WTC11 (cell line): ENCODE results near the gene GALNTL6. TPM values are rescaled to one million over a fixed set of nuclear protein-coding genes. Genes with fewer than 3 reads are reported as not detected.

Experiments
- ATAC-seq: fragments of 200-7000 bp; cut with Tn5 transposase; 2 replicates; pipeline ENCODE4 v1.10.0; 2021; ENCODE audit warnings: mild to moderate bottlenecking, moderate library complexity
- CTCF ChIA-PET: fragments of 300-600 bp; sonication (Branson Sonifier 250); formaldehyde crosslinking; loops from one replicate; lab custom pipeline; 2021; ENCODE audit warnings: antibody characterized with exemption; lab: Charles Lee
- POLR2A ChIA-PET: fragments of 350-600 bp; sonication (Branson Sonifier 250); formaldehyde crosslinking; loops from one replicate; lab custom pipeline; 2021; ENCODE audit warnings: antibody characterized with exemption; lab: Charles Lee
- DNase-seq: peaks from one replicate; pipeline ENCODE4 v3.0.0; 2021; ENCODE audit warnings: low spot score
- H3K27ac Mint-ChIP-seq: 2 replicates; pipeline ENCODE4 v1.8.0; 2021; ENCODE audit warnings: mixed read lengths
- H3K27me3 Mint-ChIP-seq: 2 replicates; pipeline ENCODE4 v1.8.0; 2021; ENCODE audit warnings: low read depth, mild to moderate bottlenecking, moderate library complexity, mixed read lengths
- H3K36me3 Mint-ChIP-seq: 2 replicates; pipeline ENCODE4 v1.8.0; 2021; ENCODE audit warnings: mixed read lengths
- H3K4me1 Mint-ChIP-seq: 2 replicates; pipeline ENCODE4 v1.8.0; 2022; ENCODE audit warnings: mixed read lengths
- H3K4me3 Mint-ChIP-seq: 2 replicates; pipeline ENCODE4 v1.8.0; 2021; ENCODE audit warnings: mild to moderate bottlenecking, moderate library complexity, mixed read lengths
- H3K9me3 Mint-ChIP-seq: 2 replicates; pipeline ENCODE4 v1.8.0; 2021; ENCODE audit warnings: mixed read lengths
- ATF2 ChIP-seq: sonication (generic); formaldehyde crosslinking; IDR thresholded peaks from 2 replicates; pipeline ENCODE4 v1.8.1; 2022; ENCODE audit warnings: low read depth, missing genetic modification reagents, borderline replicate concordance
- CTCF ChIP-seq: fragments of 200-600 bp; IDR thresholded peaks from 2 replicates; pipeline ENCODE4 v1.8.0; 2022; ENCODE audit warnings: antibody characterized with exemption
- E2F1 ChIP-seq: sonication (generic); formaldehyde crosslinking; IDR thresholded peaks from 2 replicates; pipeline ENCODE4 v1.8.0; 2022; ENCODE audit warnings: mild to moderate bottlenecking, missing genetic modification reagents
- FOXP4 ChIP-seq: sonication (generic); formaldehyde crosslinking; IDR thresholded peaks from 2 replicates; pipeline ENCODE4 v1.8.0; 2022; ENCODE audit warnings: mild to moderate bottlenecking, missing genetic modification reagents
- HMGA2 ChIP-seq: fragments of 250-450 bp; sonication (Bioruptor Pico); IDR thresholded peaks from 2 replicates; pipeline ENCODE4 v1.4.0; 2021; ENCODE audit warnings: mild to moderate bottlenecking, moderate library complexity
- JAZF1 ChIP-seq: fragments of 250-450 bp; sonication (Bioruptor Pico); IDR thresholded peaks from 2 replicates; pipeline ENCODE4 v1.9.0; 2021; ENCODE audit warnings: moderate library complexity, mild to moderate bottlenecking, inconsistent platforms
- JUN ChIP-seq: sonication (generic); formaldehyde crosslinking; IDR thresholded peaks from 2 replicates; pipeline ENCODE4 v1.8.0; 2023; ENCODE audit warnings: mild to moderate bottlenecking, missing genetic modification reagents
- MAX ChIP-seq: sonication (generic); formaldehyde crosslinking; IDR thresholded peaks from 2 replicates; pipeline ENCODE4 v1.8.0; 2022; ENCODE audit warnings: mild to moderate bottlenecking, missing genetic modification reagents
- NR2C2 ChIP-seq: sonication (generic); formaldehyde crosslinking; IDR thresholded peaks from 2 replicates; pipeline ENCODE4 v1.8.0; 2022; ENCODE audit warnings: mild to moderate bottlenecking, missing genetic modification reagents
- RORB ChIP-seq: fragments of 250-450 bp; sonication (Bioruptor Pico); IDR thresholded peaks from 2 replicates; pipeline ENCODE4 v1.9.0; 2021; ENCODE audit warnings: mild to moderate bottlenecking
- SP1 ChIP-seq: sonication (generic); formaldehyde crosslinking; conservative IDR thresholded peaks from 2 replicates; pipeline ENCODE4 v1.8.1; 2022; ENCODE audit warnings: missing genetic modification reagents
- TCF7 ChIP-seq: sonication (generic); formaldehyde crosslinking; IDR thresholded peaks from 2 replicates; pipeline ENCODE4 v1.8.0; 2022; ENCODE audit warnings: mild to moderate bottlenecking, low read depth, missing genetic modification reagents, moderate library complexity
- ZBTB43 ChIP-seq: sonication (generic); formaldehyde crosslinking; IDR thresholded peaks from 2 replicates; pipeline ENCODE4 v1.8.1; 2023; ENCODE audit warnings: mild to moderate bottlenecking, missing genetic modification reagents
- ZNF317 ChIP-seq: sonication (generic); formaldehyde crosslinking; IDR thresholded peaks from 2 replicates; pipeline ENCODE4 v1.8.1; 2023; ENCODE audit warnings: low read depth, mild to moderate bottlenecking, moderate library complexity, missing genetic modification reagents, borderline replicate concordance
- ZNF396 ChIP-seq: fragments of 250-450 bp; sonication (Bioruptor Pico); IDR thresholded peaks from 2 replicates; pipeline ENCODE4 v1.8.0; 2021; ENCODE audit warnings: mild to moderate bottlenecking, moderate library complexity, borderline replicate concordance
- ZNF416 ChIP-seq: fragments of 250-450 bp; sonication (Bioruptor Pico); IDR thresholded peaks from 2 replicates; pipeline ENCODE4 v1.9.0; 2021; ENCODE audit warnings: mild to moderate bottlenecking, inconsistent platforms
- ZNF425 ChIP-seq: fragments of 250-450 bp; sonication (Bioruptor Pico); conservative IDR thresholded peaks from 2 replicates; pipeline ENCODE4 v1.9.0; 2021; ENCODE audit warnings: mild to moderate bottlenecking
- total RNA-seq: library from RNA; stranded (reverse); gene quantifications from 3 replicates; pipeline ENCODE4 v1.2.3, GENCODE V29; 2021

GALNTL6 gene
- total RNA-seq, 1 experiment from 2014 or later = 0.24 TPM

- TF ChIP-seq CTCF (no peak), RORB (CRISPR knock-in tag) (no peak)
Observed at GRCh38 chr4:173051232-173051631, 1238.0 kb downstream of the GALNTL6 start (continued).

GRCh38 chr4:173051716-173052115 lies 1238.5 kb downstream of the GALNTL6 start:
- peaks cover 44% of the 10 kb centered on the region for H3K4me1 Mint-ChIP-seq
- DNase-seq = no peak
- TF ChIP-seq ZNF396 = no peak
- TF ChIP-seq CTCF = no peak
- no peak for TF ChIP-seq FOXP4 (CRISPR knock-in tag)
- TF ChIP-seq ZBTB43 (CRISPR knock-in tag) = no peak
- no peak for TF ChIP-seq ZNF425
- no peak for TF ChIP-seq ZNF416 (CRISPR knock-in tag)
- TF ChIP-seq JUN (CRISPR knock-in tag) = no peak
- no peak for TF ChIP-seq E2F1 (CRISPR knock-in tag)
- TF ChIP-seq JAZF1 (CRISPR knock-in tag) = no peak
- no peak for TF ChIP-seq MAX (CRISPR knock-in tag)
- TF ChIP-seq ATF2 (CRISPR knock-in tag) = no peak
- TF ChIP-seq SP1 (CRISPR knock-in tag) = no peak
- TF ChIP-seq TCF7 = no peak
- TF ChIP-seq HMGA2 = no peak
- no peak for TF ChIP-seq ZNF317 (CRISPR knock-in tag)
- no peak for TF ChIP-seq NR2C2 (CRISPR knock-in tag)
- TF ChIP-seq, all 79 proteins: peak for 0
- ChIA-PET CTCF (interaction anchor here (0.8 to 1.0 kb wide), 2 partner anchors 20 to 38 kb away, joined by 3 to 4 read pairs; no protein-coding TSS in a partner anchor), POLR2A (no interaction called here)
- peaks cover 4% of the 10 kb centered on the region; the same call in 1 of the 2 replicates for H3K9me3 Mint-ChIP-seq
- peak; percentile 61; the same call in 1 of the 2 replicates for ATAC-seq
- H3K36me3 Mint-ChIP-seq = peaks cover 2% of the 10 kb centered on the region; the same call in 1 of the 2 replicates
- H3K27me3 Mint-ChIP-seq = no peaks in the 10 kb centered on the region
- peak overlapping the region; percentile 67; the same call in 1 of the 2 replicates for H3K27ac Mint-ChIP-seq
- H3K4me3 Mint-ChIP-seq = no peak overlapping the region
